HUES64 (cell line): Measurements from ENCODE around the gene ELMO1.

ENCODE experiments used
- H3K27ac ChIP-seq: 2 replicates; pipeline ENCODE4 v1.7.0; 2013; ENCODE audit warnings: low read depth, low read length, inconsistent platforms
- H3K27me3 ChIP-seq: 2 replicates; pipeline ENCODE4 v1.6.1; 2013; ENCODE audit warnings: mild to moderate bottlenecking, low read length; ENCODE audit not compliant: insufficient read depth
- H3K36me3 ChIP-seq: 2 replicates; pipeline ENCODE4 v1.6.1; 2013; ENCODE audit warnings: mild to moderate bottlenecking, low read length; ENCODE audit not compliant: insufficient read depth
- H3K4me1 ChIP-seq: 2 replicates; pipeline ENCODE4 v1.6.1; 2013; ENCODE audit warnings: mild to moderate bottlenecking, low read length, moderate library complexity; ENCODE audit not compliant: insufficient read depth
- H3K4me3 ChIP-seq: 2 replicates; pipeline ENCODE4 v1.5.1; 2013; ENCODE audit warnings: mild to moderate bottlenecking, low read length, moderate library complexity
- H3K9ac ChIP-seq: 2 replicates; pipeline ENCODE4 v1.6.1; 2013; ENCODE audit warnings: mild to moderate bottlenecking, low read depth, low read length
- H3K9me3 ChIP-seq: 2 replicates; pipeline ENCODE4 v1.6.1; 2013; ENCODE audit warnings: low read depth, low read length; ENCODE audit not compliant: insufficient read depth
- WGBS: fragments of 150-250, 120-280 bp; methylation state at CpG from one replicate; pipeline ENCODE4 v1.1.7; 2013; ENCODE audit warnings: missing lambda C conversion rate; 5-methylcytosine and 5-hydroxymethylcytosine counted together

ELMO1 gene

DNA sequence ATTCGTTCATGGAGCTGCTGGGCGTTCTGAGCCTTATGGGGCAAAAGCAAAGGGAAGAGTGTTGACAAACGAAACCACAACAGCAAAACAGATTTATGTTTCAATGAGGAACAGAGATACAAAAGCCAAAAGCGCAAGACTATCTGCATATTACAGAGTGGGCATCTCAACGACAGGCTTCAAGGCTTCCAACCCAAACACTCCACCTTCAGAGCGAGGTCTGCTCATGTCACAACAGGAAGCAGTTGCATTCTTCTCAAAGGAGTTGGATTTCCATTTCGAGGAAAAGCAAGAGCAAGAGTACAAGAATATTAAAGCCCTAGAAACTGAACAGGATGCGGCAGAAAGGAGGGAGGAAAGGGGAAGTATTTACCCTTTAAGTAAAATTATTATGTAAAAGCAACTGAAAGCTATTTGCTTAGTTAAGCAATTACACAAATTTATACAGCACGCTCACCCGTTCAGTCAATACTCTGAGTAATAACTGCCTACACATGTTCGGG is 189.3 kb downstream of the ELMO1 start:
- no peaks in the 10 kb centered on the region for H3K27me3 ChIP-seq
- H3K4me1 ChIP-seq, result peaks cover 14% of the 10 kb centered on the region
- H3K27ac ChIP-seq, result no peak overlapping the region
- WGBS, result 93% methylated on average over 11 of the region's 11 CpGs
- no peak overlapping the region for H3K9ac ChIP-seq
- no peaks in the 10 kb centered on the region for H3K36me3 ChIP-seq
- H3K4me3 ChIP-seq, result no peak overlapping the region
- H3K9me3 ChIP-seq, result no peaks in the 10 kb centered on the region

DNA sequence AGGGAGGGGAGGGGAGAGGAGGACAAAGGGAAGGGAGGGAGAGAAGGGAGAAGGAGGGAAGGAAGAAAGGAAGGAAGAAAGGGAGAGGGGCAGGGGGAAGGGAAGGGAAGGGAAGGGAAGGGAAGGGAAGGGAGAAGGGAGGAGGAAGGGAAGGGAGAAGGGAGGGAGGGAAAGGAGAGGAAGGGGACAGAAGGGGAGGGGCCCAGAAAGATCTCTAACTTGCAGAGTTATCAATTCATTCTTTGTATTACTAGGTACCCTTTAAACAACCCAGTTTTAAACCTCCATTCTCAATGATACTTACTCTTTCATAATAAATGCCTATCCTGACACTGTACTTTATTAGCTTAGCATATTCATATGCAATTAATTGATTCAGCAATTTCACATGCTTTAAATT is 192.0 kb downstream of the ELMO1 start:
- Histone ChIP-seq H3K4me3 (no peak overlapping the region), H3K9ac (no peak overlapping the region), H3K36me3 (no peaks in the 10 kb centered on the region), H3K4me1 (peaks cover 14% of the 10 kb centered on the region), H3K9me3 (no peaks in the 10 kb centered on the region), H3K27me3 (no peaks in the 10 kb centered on the region), H3K27ac (no peak overlapping the region)

- H3K27me3 ChIP-seq, result no peaks in the 10 kb centered on the region
- H3K4me3 ChIP-seq, result no peak overlapping the region
- no peak overlapping the region for H3K27ac ChIP-seq
- H3K4me1 ChIP-seq, result peaks cover 14% of the 10 kb centered on the region
- no peak overlapping the region for H3K9ac ChIP-seq
- 72% methylated on average over 6 of the region's 7 CpGs for WGBS
- no peaks in the 10 kb centered on the region for H3K36me3 ChIP-seq
- no peaks in the 10 kb centered on the region for H3K9me3 ChIP-seq
Observed at GRCh38 chr7:37255327-37255944, 193.2 kb downstream of the ELMO1 start.

GRCh38 chr7:37251222-37251621 is 197.4 kb downstream of the ELMO1 start:
- no peaks in the 10 kb centered on the region for H3K9me3 ChIP-seq
- H3K27me3 ChIP-seq, result no peaks in the 10 kb centered on the region
- H3K4me1 ChIP-seq, result peaks cover 44% of the 10 kb centered on the region
- no peak overlapping the region for H3K4me3 ChIP-seq
- no peaks in the 10 kb centered on the region for H3K36me3 ChIP-seq
- H3K27ac ChIP-seq, result no peak overlapping the region
- no peak overlapping the region for H3K9ac ChIP-seq

GRCh38 chr7:37249240-37249639 is 199.4 kb downstream of the ELMO1 start:
- H3K27ac ChIP-seq, result peak overlapping the region; percentile 97
- no peaks in the 10 kb centered on the region for H3K36me3 ChIP-seq
- H3K9me3 ChIP-seq, result no peaks in the 10 kb centered on the region
- no peaks in the 10 kb centered on the region for H3K27me3 ChIP-seq
- no CpG with 5 or more reads among the region's 1 CpG for WGBS
- H3K4me3 ChIP-seq, result no peak overlapping the region
- H3K9ac ChIP-seq, result no peak overlapping the region
- peaks cover 34% of the 10 kb centered on the region for H3K4me1 ChIP-seq

DNA sequence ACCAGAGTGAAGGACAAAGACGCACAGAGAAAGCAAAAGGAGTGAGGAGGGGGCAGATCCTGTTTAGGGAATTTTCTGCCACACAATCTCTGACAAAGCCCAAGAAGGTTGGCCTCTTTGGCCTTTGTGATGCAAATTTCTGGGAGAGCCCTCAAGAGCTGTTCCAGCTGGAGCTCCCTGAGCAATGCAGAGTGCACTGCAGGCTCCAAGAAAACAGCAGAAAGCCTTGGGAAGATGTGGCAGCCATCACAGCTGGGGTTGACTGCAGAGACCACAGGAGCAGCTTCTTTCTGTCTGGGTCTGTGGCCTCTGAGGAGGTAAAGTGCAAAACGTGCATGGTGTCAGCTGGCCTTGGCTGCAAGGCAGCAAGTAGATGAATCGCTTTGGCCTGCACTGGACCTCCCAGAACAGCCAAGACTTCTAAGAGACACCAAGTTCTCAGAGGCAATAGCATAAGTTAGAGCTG is 200.2 kb downstream of the ELMO1 start:
- Histone ChIP-seq H3K4me3 (peak overlapping the region; percentile 40), H3K27ac (peak overlapping the region; percentile 97), H3K4me1 (peaks cover 34% of the 10 kb centered on the region), H3K36me3 (no peaks in the 10 kb centered on the region), H3K9ac (peak overlapping the region; percentile 78), H3K27me3 (no peaks in the 10 kb centered on the region), H3K9me3 (no peaks in the 10 kb centered on the region)
- 11% methylated on average over 3 of the region's 3 CpGs for WGBS

DNA sequence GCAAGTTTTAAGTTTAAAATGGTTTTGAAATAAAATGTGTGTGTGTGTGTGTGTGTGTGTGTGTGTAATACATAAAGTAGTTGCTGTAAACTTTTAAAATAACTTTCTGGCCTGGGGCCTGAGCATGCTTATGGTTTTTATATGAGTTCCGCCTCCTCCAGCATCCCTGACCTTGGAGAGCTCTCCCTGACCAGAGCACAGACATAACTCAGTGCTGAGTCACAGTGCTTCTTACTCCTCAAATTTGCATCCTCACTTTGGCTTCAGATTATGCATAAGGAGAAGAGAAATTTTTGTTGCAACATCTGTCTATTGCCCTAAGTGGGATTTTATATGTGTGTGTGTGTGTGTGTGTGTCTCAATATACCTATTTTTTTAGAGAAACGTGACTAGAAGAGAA is 200.8 kb downstream of the ELMO1 start:
- H3K27me3 ChIP-seq, result no peaks in the 10 kb centered on the region

GRCh38 chr7:37245590-37245989 is 203.1 kb downstream of the ELMO1 start:
- no peaks in the 10 kb centered on the region for H3K9me3 ChIP-seq
- no peak overlapping the region for H3K4me3 ChIP-seq
- H3K9ac ChIP-seq, result no peak overlapping the region
- 89% methylated on average over 4 of the region's 5 CpGs for WGBS
- H3K27ac ChIP-seq, result no peak overlapping the region
- peaks cover 38% of the 10 kb centered on the region for H3K4me1 ChIP-seq
- H3K27me3 ChIP-seq, result no peaks in the 10 kb centered on the region
- H3K36me3 ChIP-seq, result no peaks in the 10 kb centered on the region

More for the DNA sequence above, 200.8 kb downstream of the ELMO1 start:
- Histone ChIP-seq H3K36me3 (no peaks in the 10 kb centered on the region), H3K4me1 (peaks cover 38% of the 10 kb centered on the region), H3K4me3 (peak overlapping the region; percentile 40), H3K27ac (peak overlapping the region; percentile 97), H3K9ac (peak overlapping the region; percentile 78), H3K9me3 (no peaks in the 10 kb centered on the region)
- WGBS, result 23% methylated on average over 2 of the region's 2 CpGs

- Histone ChIP-seq H3K27me3 (no peaks in the 10 kb centered on the region), H3K4me3 (no peak overlapping the region), H3K36me3 (no peaks in the 10 kb centered on the region), H3K27ac (no peak overlapping the region), H3K4me1 (peaks cover 8% of the 10 kb centered on the region), H3K9ac (no peak overlapping the region), H3K9me3 (no peaks in the 10 kb centered on the region)
- WGBS, result no CpG with 5 or more reads among the region's 1 CpG
Observed at GRCh38 chr7:37236906-37237305, 211.8 kb downstream of the ELMO1 start.

DNA sequence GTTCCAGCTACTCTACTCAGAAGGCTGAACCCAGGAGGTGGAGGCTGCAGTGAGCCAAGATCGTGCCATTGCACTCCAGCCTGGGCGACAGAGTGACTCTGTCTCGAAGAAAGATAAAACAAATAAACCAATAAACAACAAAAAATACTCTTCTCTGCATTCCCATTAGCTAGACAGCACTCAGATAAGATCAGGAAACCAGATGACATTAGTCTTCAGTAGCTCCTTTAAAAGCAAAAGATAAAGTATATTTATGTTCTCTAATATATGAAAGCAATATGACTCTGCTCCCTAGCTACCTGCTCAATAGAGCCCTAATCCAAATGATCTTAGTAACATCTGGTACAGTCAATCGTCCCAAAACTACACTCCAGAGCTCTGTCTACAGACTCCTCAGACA is 212.9 kb downstream of the ELMO1 start:
- Histone ChIP-seq H3K27ac (no peak overlapping the region), H3K9me3 (no peaks in the 10 kb centered on the region), H3K9ac (no peak overlapping the region), H3K36me3 (no peaks in the 10 kb centered on the region), H3K4me3 (no peak overlapping the region), H3K27me3 (no peaks in the 10 kb centered on the region), H3K4me1 (peaks cover 8% of the 10 kb centered on the region)
- 94% methylated on average over 4 of the region's 4 CpGs for WGBS

DNA sequence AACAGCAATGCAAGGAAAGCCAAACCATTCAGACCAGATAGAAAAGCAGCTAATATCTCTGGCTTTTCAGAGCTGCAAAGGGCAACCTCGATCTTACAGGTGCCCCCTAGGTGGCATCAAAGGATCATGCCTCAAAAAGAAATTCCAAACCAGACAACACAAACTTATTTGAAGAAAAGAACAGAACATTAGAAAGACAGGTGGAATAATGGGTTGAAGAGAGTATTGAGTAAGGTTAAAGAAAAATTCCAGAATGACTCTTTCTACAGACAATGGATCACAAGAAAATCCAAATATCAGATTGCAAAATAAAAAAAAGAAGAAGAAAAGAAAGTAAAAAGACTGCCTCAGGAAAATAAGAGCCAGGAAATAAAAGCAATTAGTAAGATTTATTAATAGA is 213.7 kb downstream of the ELMO1 start:
- H3K9me3 ChIP-seq, result no peaks in the 10 kb centered on the region
- no peak overlapping the region for H3K27ac ChIP-seq
- no peak overlapping the region for H3K9ac ChIP-seq
- no peaks in the 10 kb centered on the region for H3K27me3 ChIP-seq
- peaks cover 8% of the 10 kb centered on the region for H3K4me1 ChIP-seq
- no peak overlapping the region for H3K4me3 ChIP-seq
- no peaks in the 10 kb centered on the region for H3K36me3 ChIP-seq
- 0% methylated on average over 1 of the region's 1 CpG for WGBS

DNA sequence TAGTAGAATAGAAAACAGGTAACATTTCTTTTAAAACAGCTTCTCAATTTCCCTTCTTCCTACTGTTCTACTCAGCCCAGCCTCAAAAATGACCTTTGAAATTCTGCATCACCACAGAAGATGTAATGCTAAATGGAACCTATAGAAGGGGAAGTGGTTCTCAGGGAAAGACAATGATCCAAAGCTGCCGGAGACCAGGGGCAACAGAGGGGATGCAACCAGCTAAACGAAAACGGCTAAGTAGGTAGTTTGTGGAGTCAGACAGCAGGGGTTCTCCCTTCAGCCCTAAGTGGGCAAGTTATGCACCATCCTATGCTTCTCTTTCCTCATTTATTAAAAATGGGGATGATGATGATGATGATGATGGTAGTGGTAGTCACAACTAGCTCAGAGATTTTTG is 214.3 kb downstream of the ELMO1 start:
- 23% methylated on average over 3 of the region's 3 CpGs for WGBS
- Histone ChIP-seq H3K27ac (no peak overlapping the region), H3K36me3 (no peaks in the 10 kb centered on the region), H3K4me3 (no peak overlapping the region), H3K9me3 (no peaks in the 10 kb centered on the region), H3K9ac (no peak overlapping the region), H3K4me1 (peaks cover 8% of the 10 kb centered on the region), H3K27me3 (no peaks in the 10 kb centered on the region)
